PFSK-1 (cell line): ENCODE results near the gene CEP162.

Experiments
- FOXP2 ChIP-seq: optimal IDR thresholded peaks from 2 replicates; pipeline ENCODE3; 2011; ENCODE audit warnings: borderline replicate concordance, control low read depth, inconsistent platforms; ENCODE audit not compliant: insufficient read depth; ENCODE audit errors: extremely low read length, extremely low read depth
- POLR2AphosphoS5 ChIP-seq: IDR thresholded peaks from 2 replicates; pipeline ENCODE4 v1.6.1; 2012; ENCODE audit warnings: low read depth, mild to moderate bottlenecking, control low read depth, low read length, moderate library complexity
- REST ChIP-seq, 2 experiments: IDR thresholded peaks; 2 replicates each; pipeline versions ENCODE4 v1.6.1 to v1.8.0; 2011 to 2012; ENCODE audit warnings: low read depth in 2 of 2, low read length in 2 of 2, control low read depth in 1 of 2, inconsistent platforms in 1 of 2, mild to moderate bottlenecking in 1 of 2, moderate library complexity in 1 of 2; ENCODE audit not compliant: insufficient read depth in 1 of 2
- SIN3A ChIP-seq: IDR thresholded peaks from 2 replicates; pipeline ENCODE4 v1.6.1; 2012; ENCODE audit warnings: mild to moderate bottlenecking, low read length, moderate library complexity, borderline replicate concordance; ENCODE audit not compliant: insufficient read depth
- TAF1 ChIP-seq: IDR thresholded peaks from 2 replicates; pipeline ENCODE4 v1.6.1; 2012; ENCODE audit warnings: low read length, control low read depth, borderline replicate concordance; ENCODE audit not compliant: insufficient read depth

Gene CEP162

GRCh38 chr6:84269947-84270733 lies 42.7 kb upstream of the CEP162 start:
- TF ChIP-seq REST (IDR thresholded peaks at IDR 0.05; ENCODE audit: insufficient read depth in 1 of 2, low read depth in 2 of 2, low read length in 2 of 2) = no peak
- no peak for TF ChIP-seq POLR2AphosphoS5
- TF ChIP-seq FOXP2 = no peak
- TF ChIP-seq TAF1 = no peak
- TF ChIP-seq SIN3A = no peak

GRCh38 chr6:84268781-84269180 lies 41.3 kb upstream of the CEP162 start:
- no peak for TF ChIP-seq TAF1
- TF ChIP-seq FOXP2 = no peak
- TF ChIP-seq REST (IDR thresholded peaks at IDR 0.05; ENCODE audit: insufficient read depth in 1 of 2, low read depth in 2 of 2, low read length in 2 of 2) = no peak
- TF ChIP-seq SIN3A = no peak
- TF ChIP-seq POLR2AphosphoS5 = no peak

- no peak for TF ChIP-seq TAF1
- TF ChIP-seq SIN3A = no peak
- no peak for TF ChIP-seq FOXP2
- no peak for TF ChIP-seq REST (IDR thresholded peaks at IDR 0.05; ENCODE audit: insufficient read depth in 1 of 2, low read depth in 2 of 2, low read length in 2 of 2)
- no peak for TF ChIP-seq POLR2AphosphoS5
Measured at GRCh38 chr6:84263557-84263956, 36.1 kb upstream of the CEP162 start.

GRCh38 chr6:84260926-84261325 lies 33.5 kb upstream of the CEP162 start:
- no peak for TF ChIP-seq SIN3A
- no peak for TF ChIP-seq FOXP2

- TF ChIP-seq FOXP2 (no peak), TAF1 (no peak), SIN3A (no peak), POLR2AphosphoS5 (no peak), REST (IDR thresholded peaks at IDR 0.05; ENCODE audit: insufficient read depth in 1 of 2, low read depth in 2 of 2, low read length in 2 of 2) (no peak)
Measured at GRCh38 chr6:84260196-84260595, 32.8 kb upstream of the CEP162 start.
